Sigmoid colon (tissue), 4 donors: Measurements from ENCODE around the gene S1PR3.

Experiments used
- EP300 ChIP-seq, 4 donors: sonication (generic); formaldehyde crosslinking; IDR thresholded peaks; one replicate each; pipeline ENCODE4 v1.6.1; 2017; ENCODE audit warnings: antibody characterized with exemption in 4 of 4
- POLR2A ChIP-seq, 2 donors: fragments of 450-650 bp; IDR thresholded peaks; one replicate each; pipeline ENCODE4 v1.6.1; 2016; ENCODE audit warnings: antibody characterized with exemption in 2 of 2, mild to moderate bottlenecking in 2 of 2, moderate library complexity in 2 of 2
- POLR2AphosphoS5 ChIP-seq, 4 donors: sonication (generic); formaldehyde crosslinking; IDR thresholded peaks; one replicate each; pipeline ENCODE4 v1.6.1; 2017; ENCODE audit warnings: antibody characterized with exemption in 4 of 4
- TF ChIP-seq, protein P1 (sequence below), 4 experiments: fragments of 450-650 bp in 3 of 4; fragments of 200-600 bp in 1 of 4; IDR thresholded peaks; one replicate each; pipeline ENCODE4 v1.5.1; 2016 to 2019; ENCODE audit warnings: antibody characterized with exemption in 4 of 4, mild to moderate bottlenecking in 3 of 4, moderate library complexity in 2 of 4

DNA sequence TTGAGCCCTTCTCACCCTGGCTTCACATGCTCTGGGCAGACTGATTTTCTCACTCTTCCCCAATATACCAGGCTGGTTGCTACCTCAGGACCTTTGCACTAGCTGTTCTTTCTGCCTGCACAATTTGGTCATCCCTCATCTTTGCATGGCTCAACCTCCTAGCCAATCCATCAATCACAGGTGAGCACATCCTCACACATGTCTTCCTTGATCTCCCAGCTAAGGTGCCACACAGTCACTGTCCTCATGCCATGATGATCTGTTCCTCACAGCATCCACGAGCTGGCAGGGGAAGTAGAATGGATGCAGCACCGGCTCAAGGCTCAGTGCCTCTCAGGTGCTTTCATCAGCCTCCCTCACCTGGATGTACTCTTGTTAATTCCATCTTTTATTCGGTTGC, 30.6 kb upstream of the S1PR3 start:
- TF ChIP-seq EP300 (IDR thresholded peaks at IDR 0.05): no peak
- TF ChIP-seq, protein P1, sequence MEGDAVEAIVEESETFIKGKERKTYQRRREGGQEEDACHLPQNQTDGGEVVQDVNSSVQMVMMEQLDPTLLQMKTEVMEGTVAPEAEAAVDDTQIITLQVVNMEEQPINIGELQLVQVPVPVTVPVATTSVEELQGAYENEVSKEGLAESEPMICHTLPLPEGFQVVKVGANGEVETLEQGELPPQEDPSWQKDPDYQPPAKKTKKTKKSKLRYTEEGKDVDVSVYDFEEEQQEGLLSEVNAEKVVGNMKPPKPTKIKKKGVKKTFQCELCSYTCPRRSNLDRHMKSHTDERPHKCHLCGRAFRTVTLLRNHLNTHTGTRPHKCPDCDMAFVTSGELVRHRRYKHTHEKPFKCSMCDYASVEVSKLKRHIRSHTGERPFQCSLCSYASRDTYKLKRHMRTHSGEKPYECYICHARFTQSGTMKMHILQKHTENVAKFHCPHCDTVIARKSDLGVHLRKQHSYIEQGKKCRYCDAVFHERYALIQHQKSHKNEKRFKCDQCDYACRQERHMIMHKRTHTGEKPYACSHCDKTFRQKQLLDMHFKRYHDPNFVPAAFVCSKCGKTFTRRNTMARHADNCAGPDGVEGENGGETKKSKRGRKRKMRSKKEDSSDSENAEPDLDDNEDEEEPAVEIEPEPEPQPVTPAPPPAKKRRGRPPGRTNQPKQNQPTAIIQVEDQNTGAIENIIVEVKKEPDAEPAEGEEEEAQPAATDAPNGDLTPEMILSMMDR (IDR thresholded peaks at IDR 0.05): no peak
- no peak for TF ChIP-seq POLR2AphosphoS5 (IDR thresholded peaks at IDR 0.05)
- no peak for TF ChIP-seq POLR2A (IDR thresholded peaks at IDR 0.05)
